A549 (cell line): ENCODE results near the gene SCN4B. TPM values are rescaled to one million over a fixed set of nuclear protein-coding genes. Genes with fewer than 3 reads are reported as not detected.

Source experiments
- ATAC-seq, 2 experiments: fragments of 200-7000 bp in 1 of 2; fragments of >200 bp in 1 of 2; cut with Nextera tagmentation in 1 of 2; cut with Tn5 transposase in 1 of 2; 3 replicates each; pipeline versions ENCODE4 v1.8.0 to v1.9.1; 2018 to 2020; ENCODE audit warnings: mild to moderate bottlenecking in 1 of 2, moderate library complexity in 1 of 2
- CTCF ChIA-PET: fragments of 300-600 bp; sonication (Branson Sonifier 250); formaldehyde crosslinking; extraction: SDS; loops from one replicate; lab custom pipeline; 2021; ENCODE audit warnings: antibody characterized with exemption, inconsistent platforms; lab: Yijun Ruan, JAX
- POLR2A ChIA-PET: fragments of 350-600 bp; formaldehyde crosslinking; extraction: SDS; loops from one replicate; lab custom pipeline; 2021; ENCODE audit warnings: antibody characterized with exemption, inconsistent platforms; lab: Yijun Ruan, JAX
- DNase-seq, 2 experiments: peaks; one replicate each; pipeline versions ENCODE4 v3.0.0 to v3.0.0-alpha.2; 2011 to 2016; ENCODE audit warnings: low read depth in 1 of 2, low spot score in 1 of 2
- FAIRE-seq: peaks from 2 replicates; lab custom pipeline; 2011; peaks lifted over from hg19 to GRCh38; lab: Jason Lieb, UNC
- H3K27ac ChIP-seq, 2 experiments: fragments of >200 bp; sonication (Bioruptor Twin); formaldehyde crosslinking; 3 replicates each; pipeline ENCODE4 v1.5.1; 2016 to 2017
- H3K4me1 ChIP-seq: fragments of >200 bp; sonication (Bioruptor Twin); formaldehyde crosslinking; 3 replicates; pipeline ENCODE4 v1.6.1; 2016
- H3K4me2 ChIP-seq: fragments of >200 bp; sonication (Bioruptor Twin); formaldehyde crosslinking; 3 replicates; pipeline ENCODE4 v1.6.1; 2016
- H3K4me3 ChIP-seq: fragments of >200 bp; sonication (Bioruptor Twin); formaldehyde crosslinking; 3 replicates; pipeline ENCODE4 v1.5.1; 2016
- H3K9me3 ChIP-seq: fragments of >200 bp; sonication (Bioruptor Twin); formaldehyde crosslinking; 3 replicates; pipeline ENCODE4 v1.6.1; 2016
- CBX8 ChIP-seq: fragments of 200-600 bp; sonication (generic); IDR thresholded peaks from 2 replicates; pipeline ENCODE4 v1.6.1; 2016
- CEBPB ChIP-seq, 2 experiments: fragments of >200 bp in 1 of 2; sonication (Bioruptor Twin) in 1 of 2; formaldehyde crosslinking in 1 of 2; IDR thresholded peaks; 2 replicates each; pipeline ENCODE4 v1.6.1; 2012 to 2016
- EHF ChIP-seq: fragments of 250-450 bp; sonication (Bioruptor Pico); IDR thresholded peaks from 2 replicates; pipeline ENCODE4 v1.5.0; 2020; ENCODE audit warnings: mild to moderate bottlenecking
- EHMT2 ChIP-seq: fragments of 200-600 bp; sonication (generic); IDR thresholded peaks from 2 replicates; pipeline ENCODE4 v1.6.1; 2016; ENCODE audit warnings: antibody characterized with exemption, low read depth, mild to moderate bottlenecking, moderate library complexity
- EP300 ChIP-seq, 2 experiments: fragments of >200 bp; sonication (Bioruptor Twin); formaldehyde crosslinking; IDR thresholded peaks; 2 replicates in 1 of 2; 3 replicates in 1 of 2; pipeline ENCODE4 v1.6.1; 2016 to 2017
- ESRRA ChIP-seq: fragments of 150-350 bp; IDR thresholded peaks from 2 replicates; pipeline ENCODE4 v1.6.1; 2014; ENCODE audit warnings: mild to moderate bottlenecking, low read length, borderline replicate concordance
- FOSB ChIP-seq: fragments of 250-450 bp; sonication (Bioruptor Pico); IDR thresholded peaks from 2 replicates; pipeline ENCODE4 v1.5.0; 2020; ENCODE audit warnings: mild to moderate bottlenecking, moderate library complexity
- FOXS1 ChIP-seq: fragments of 250-450 bp; sonication (Bioruptor Pico); IDR thresholded peaks from 2 replicates; pipeline ENCODE4 v1.5.0; 2020; ENCODE audit warnings: mild to moderate bottlenecking, moderate library complexity
- GATA3 ChIP-seq: IDR thresholded peaks from 2 replicates; pipeline ENCODE4 v1.6.1; 2012; ENCODE audit warnings: borderline replicate concordance
- HEYL ChIP-seq: fragments of 250-450 bp; sonication (Bioruptor Pico); IDR thresholded peaks from 2 replicates; pipeline ENCODE4 v1.8.0; 2021; ENCODE audit warnings: mild to moderate bottlenecking, moderate library complexity
- HOXA7 ChIP-seq: fragments of 250-450 bp; sonication (Bioruptor Pico); IDR thresholded peaks from 2 replicates; pipeline ENCODE4 v1.5.0; 2020; ENCODE audit warnings: mild to moderate bottlenecking, moderate library complexity
- HOXB13 ChIP-seq: fragments of 250-450 bp; sonication (Bioruptor Pico); IDR thresholded peaks from 2 replicates; pipeline ENCODE4 v1.5.0; 2020; ENCODE audit warnings: low read depth, mild to moderate bottlenecking, moderate library complexity
- JUNB ChIP-seq: fragments of >200 bp; sonication (Bioruptor Twin); formaldehyde crosslinking; IDR thresholded peaks from 2 replicates; pipeline ENCODE4 v1.6.1; 2016
- NFE2L2 ChIP-seq: fragments of 150-350 bp; conservative IDR thresholded peaks from 2 replicates; pipeline ENCODE4 v1.6.1; 2014; ENCODE audit warnings: low read length
- NR3C1 ChIP-seq: fragments of >200 bp; sonication (Bioruptor Twin); formaldehyde crosslinking; IDR thresholded peaks from 3 replicates; pipeline ENCODE4 v1.6.1; 2017
- RAD21 ChIP-seq, 2 experiments: fragments of >200 bp in 1 of 2; sonication (Bioruptor Twin) in 1 of 2; formaldehyde crosslinking in 1 of 2; IDR thresholded peaks in 1 of 2; conservative IDR thresholded peaks in 1 of 2; 2 replicates in 1 of 2; 3 replicates in 1 of 2; pipeline ENCODE4 v1.6.1; 2012 to 2018; ENCODE audit warnings: inconsistent platforms in 1 of 2
- REST ChIP-seq: fragments of 200-600 bp; sonication (generic); IDR thresholded peaks from 2 replicates; pipeline ENCODE4 v1.6.1; 2016; ENCODE audit warnings: antibody characterized with exemption, mild to moderate bottlenecking, moderate library complexity
- SMC3 ChIP-seq: fragments of >200 bp; sonication (Bioruptor Twin); formaldehyde crosslinking; IDR thresholded peaks from 3 replicates; pipeline ENCODE4 v1.6.1; 2018; ENCODE audit warnings: inconsistent platforms
- WGBS: methylation state at CpG from one replicate; pipeline ENCODE4 v1.1.6; 2017; ENCODE audit errors: missing lambda C conversion rate; 5-methylcytosine and 5-hydroxymethylcytosine counted together
- polyA plus RNA-seq, 4 experiments: library from polyadenylated mRNA; depleted of rRNA in 3 of 4; stranded (reverse); fragments of >200 nt; fragmentation: RNase III in 1 of 4; extraction: RNeasy Plus Mini Kit Qiagen cat#74134 plus additional on column Dnase treatment in 1 of 4; gene quantifications; 2 replicates in 3 of 4; 3 replicates in 1 of 4; pipeline ENCODE4 v1.2.3, GENCODE V29; 2011 to 2017
- TF ChIP-seq, protein P1 (sequence below): fragments of >200 bp; sonication (Bioruptor Twin); formaldehyde crosslinking; IDR thresholded peaks from 3 replicates; pipeline ENCODE4 v1.5.1; 2016
- TF ChIP-seq, protein P2 (sequence below): IDR thresholded peaks from 2 replicates; pipeline ENCODE4 v1.6.1; 2012

The SCN4B gene
- polyA plus RNA-seq, 2 of the 4 experiments (the other 2 are of a cell fraction): 0.12 TPM; not detected in 1

- TF ChIP-seq, protein P1, sequence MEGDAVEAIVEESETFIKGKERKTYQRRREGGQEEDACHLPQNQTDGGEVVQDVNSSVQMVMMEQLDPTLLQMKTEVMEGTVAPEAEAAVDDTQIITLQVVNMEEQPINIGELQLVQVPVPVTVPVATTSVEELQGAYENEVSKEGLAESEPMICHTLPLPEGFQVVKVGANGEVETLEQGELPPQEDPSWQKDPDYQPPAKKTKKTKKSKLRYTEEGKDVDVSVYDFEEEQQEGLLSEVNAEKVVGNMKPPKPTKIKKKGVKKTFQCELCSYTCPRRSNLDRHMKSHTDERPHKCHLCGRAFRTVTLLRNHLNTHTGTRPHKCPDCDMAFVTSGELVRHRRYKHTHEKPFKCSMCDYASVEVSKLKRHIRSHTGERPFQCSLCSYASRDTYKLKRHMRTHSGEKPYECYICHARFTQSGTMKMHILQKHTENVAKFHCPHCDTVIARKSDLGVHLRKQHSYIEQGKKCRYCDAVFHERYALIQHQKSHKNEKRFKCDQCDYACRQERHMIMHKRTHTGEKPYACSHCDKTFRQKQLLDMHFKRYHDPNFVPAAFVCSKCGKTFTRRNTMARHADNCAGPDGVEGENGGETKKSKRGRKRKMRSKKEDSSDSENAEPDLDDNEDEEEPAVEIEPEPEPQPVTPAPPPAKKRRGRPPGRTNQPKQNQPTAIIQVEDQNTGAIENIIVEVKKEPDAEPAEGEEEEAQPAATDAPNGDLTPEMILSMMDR: peak; percentile 71
- no peak for TF ChIP-seq HEYL
- TF ChIP-seq NFE2L2: no peak
- TF ChIP-seq ESRRA: no peak
- TF ChIP-seq, protein P2, sequence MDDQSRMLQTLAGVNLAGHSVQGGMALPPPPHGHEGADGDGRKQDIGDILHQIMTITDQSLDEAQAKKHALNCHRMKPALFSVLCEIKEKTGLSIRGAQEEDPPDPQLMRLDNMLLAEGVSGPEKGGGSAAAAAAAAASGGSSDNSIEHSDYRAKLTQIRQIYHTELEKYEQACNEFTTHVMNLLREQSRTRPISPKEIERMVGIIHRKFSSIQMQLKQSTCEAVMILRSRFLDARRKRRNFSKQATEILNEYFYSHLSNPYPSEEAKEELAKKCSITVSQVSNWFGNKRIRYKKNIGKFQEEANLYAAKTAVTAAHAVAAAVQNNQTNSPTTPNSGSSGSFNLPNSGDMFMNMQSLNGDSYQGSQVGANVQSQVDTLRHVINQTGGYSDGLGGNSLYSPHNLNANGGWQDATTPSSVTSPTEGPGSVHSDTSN: no peak
- TF ChIP-seq SMC3: peak; percentile 86
- TF ChIP-seq HOXB13 (CRISPR knock-in tag): no peak
- no peak for TF ChIP-seq EHF (CRISPR knock-in tag)
- peak; percentile 87 to 95 for TF ChIP-seq RAD21 (conservative IDR thresholded peaks at IDR 0.05 in 1 of 2, IDR thresholded peaks at IDR 0.05 in 1 of 2)
- no peak for TF ChIP-seq FOSB (CRISPR knock-in tag)
- FAIRE-seq (no peak), ATAC-seq (peak; percentile 81 to 96), DNase-seq (peak; percentile 67 to 92)
- CTCF ChIA-PET: interaction anchor here (0.6 to 14.9 kb wide), 14 partner anchors 10 to 517 kb away, joined by 3 to 165 read pairs (median 4); partner anchors contain the start of gene SMIM35
- H3K4me2 ChIP-seq: peak overlapping the region; percentile 99
- POLR2A ChIA-PET: no interaction called here
- H3K4me3 ChIP-seq: peak overlapping the region; percentile 55
- no peaks in the 10 kb centered on the region for H3K9me3 ChIP-seq
- WGBS: 4% methylated on average over 18 of the region's 78 CpGs
- H3K27ac ChIP-seq: peak overlapping the region; percentile 34 to 84; a peak in 5 of 6 replicates
- H3K4me1 ChIP-seq: no peaks in the 10 kb centered on the region
Measured at GRCh38 chr11:118145285-118146227, 7.1 kb downstream of the SCN4B start.

GRCh38 chr11:118144301-118145268, 8.0 kb downstream of the SCN4B start:
- H3K27ac ChIP-seq: no peak overlapping the region
- ChIA-PET POLR2A (no interaction called here), CTCF (interaction anchor here (0.6 to 14.9 kb wide), 16 partner anchors 9 to 518 kb away, joined by 3 to 165 read pairs (median 3); partner anchors contain the start of gene SMIM35)
- H3K4me3 ChIP-seq: no peak overlapping the region
- DNase-seq (no peak), FAIRE-seq (no peak), ATAC-seq (no peak; a peak in 1 of 6 replicates)
- no peak overlapping the region for H3K4me2 ChIP-seq
- TF ChIP-seq SMC3: no peak
- no peak for TF ChIP-seq CBX8
- TF ChIP-seq FOXS1 (CRISPR knock-in tag): no peak
- no peak for TF ChIP-seq JUNB
- TF ChIP-seq CEBPB (IDR thresholded peaks at IDR 0.05): no peak
- TF ChIP-seq EHMT2: no peak
- TF ChIP-seq NR3C1: no peak
- TF ChIP-seq REST: no peak
- TF ChIP-seq GATA3: no peak
- TF ChIP-seq HOXA7 (CRISPR knock-in tag): no peak
- no peak for TF ChIP-seq EP300 (IDR thresholded peaks at IDR 0.05)
- no peak for TF ChIP-seq RAD21 (conservative IDR thresholded peaks at IDR 0.05 in 1 of 2, IDR thresholded peaks at IDR 0.05 in 1 of 2)
- H3K9me3 ChIP-seq: no peaks in the 10 kb centered on the region
- no peaks in the 10 kb centered on the region for H3K4me1 ChIP-seq
- 28% methylated on average over 20 of the region's 20 CpGs for WGBS
